ENCODE results near the gene RNASE13.

RNASE13 gene

GRCh38 chr14:21034707-21035106 lies at the start of gene RNASE13:
Gene RNASE13 (minus strand): TSS chr14:21034807. CDS start chr14:21034288, 519 bp downstream.
- no peak for DNase-seq

- no peak for DNase-seq
Measured at GRCh38 chr14:21084396-21084795, 49.8 kb upstream of the RNASE13 start.

- DNase-seq: no peak
Measured at GRCh38 chr14:21083565-21084325, 49.1 kb upstream of the RNASE13 start.

GRCh38 chr14:21081521-21082142 lies 47.0 kb upstream of the RNASE13 start:
- DNase-seq: no peak

- DNase-seq: no peak
Measured at GRCh38 chr14:21078726-21079125, 44.1 kb upstream of the RNASE13 start.

GRCh38 chr14:21078287-21078686 lies 43.7 kb upstream of the RNASE13 start:
- no peak for DNase-seq

GRCh38 chr14:21077672-21078071 lies 43.1 kb upstream of the RNASE13 start:
- no peak for DNase-seq

- no peak for DNase-seq
Measured at GRCh38 chr14:21075719-21076437, 41.3 kb upstream of the RNASE13 start.

GRCh38 chr14:21074398-21075272 lies 40.0 kb upstream of the RNASE13 start:
- DNase-seq: peak in 1 of 14 donors; percentile 46

GRCh38 chr14:21073921-21074320 lies 39.3 kb upstream of the RNASE13 start:
- DNase-seq: no peak

- DNase-seq: peak in 1 of 14 donors; percentile 12
Measured at GRCh38 chr14:21072781-21073339, 38.3 kb upstream of the RNASE13 start.

- peak in 5 of 14 donors; percentile 9 to 42 (median 16) for DNase-seq
Measured at GRCh38 chr14:21072031-21072473, 37.4 kb upstream of the RNASE13 start.

- DNase-seq: peak in 13 of 14 donors; percentile 44 to 88 (median 74)
Measured at GRCh38 chr14:21071225-21072030, 36.8 kb upstream of the RNASE13 start.

GRCh38 chr14:21070610-21071224 lies 36.1 kb upstream of the RNASE13 start:
- DNase-seq: peak in 12 of 14 donors; percentile 39 to 78 (median 71)

- peak in 13 of 14 donors; percentile 61 to 85 (median 78) for DNase-seq
Measured at GRCh38 chr14:21070083-21070609, 35.5 kb upstream of the RNASE13 start, which contains the start of gene ARHGEF40. Gene ARHGEF40 (plus strand): TSS chr14:21070304. CDS start chr14:21070397, 93 bp downstream.

- peak in 12 of 14 donors; percentile 52 to 84 (median 64) for DNase-seq
Measured at GRCh38 chr14:21069388-21070082, 34.9 kb upstream of the RNASE13 start.

GRCh38 chr14:21068521-21069387 lies 34.1 kb upstream of the RNASE13 start:
- peak in 12 of 14 donors; percentile 25 to 71 (median 50) for DNase-seq

GRCh38 chr14:21066882-21067502 lies 32.4 kb upstream of the RNASE13 start:
- no peak for DNase-seq

Data from C1 segment of cervical spinal cord (tissue), 14 donors.